Peyer's patch (tissue), 4 donors: ENCODE measurements around the gene MEG3.

Source experiments
- POLR2A ChIP-seq, 2 donors: fragments of 450-650 bp; IDR thresholded peaks; one replicate each; pipeline ENCODE4 v1.5.1; 2017; ENCODE audit warnings: antibody characterized with exemption in 2 of 2, mild to moderate bottlenecking in 2 of 2, moderate library complexity in 2 of 2
- TF ChIP-seq, protein P1 (sequence below), 6 experiments: fragments of 450-650 bp in 4 of 6; fragments of 200-600 bp in 2 of 6; sonication (generic) in 1 of 6; IDR thresholded peaks; one replicate each; pipeline ENCODE4 v1.5.1; 2017 to 2019; ENCODE audit warnings: antibody characterized with exemption in 6 of 6, mild to moderate bottlenecking in 3 of 6, moderate library complexity in 1 of 6

DNA sequence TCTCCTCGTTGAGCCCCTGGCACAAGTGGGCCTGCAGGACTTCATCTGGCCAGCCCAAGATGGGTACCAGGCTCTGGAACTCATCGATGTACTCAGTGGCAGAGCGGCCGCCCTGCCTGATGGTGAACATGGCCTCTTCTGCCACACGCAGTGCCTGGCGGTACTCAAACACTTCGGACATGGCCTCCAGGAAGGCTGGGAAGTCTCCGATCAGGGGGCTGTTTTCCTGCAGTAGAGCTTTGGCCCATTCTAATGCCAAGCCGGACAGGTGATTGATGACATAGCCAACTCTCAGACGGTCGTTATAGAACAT is 57.8 kb downstream of the MEG3 start:
- TF ChIP-seq, protein P1, sequence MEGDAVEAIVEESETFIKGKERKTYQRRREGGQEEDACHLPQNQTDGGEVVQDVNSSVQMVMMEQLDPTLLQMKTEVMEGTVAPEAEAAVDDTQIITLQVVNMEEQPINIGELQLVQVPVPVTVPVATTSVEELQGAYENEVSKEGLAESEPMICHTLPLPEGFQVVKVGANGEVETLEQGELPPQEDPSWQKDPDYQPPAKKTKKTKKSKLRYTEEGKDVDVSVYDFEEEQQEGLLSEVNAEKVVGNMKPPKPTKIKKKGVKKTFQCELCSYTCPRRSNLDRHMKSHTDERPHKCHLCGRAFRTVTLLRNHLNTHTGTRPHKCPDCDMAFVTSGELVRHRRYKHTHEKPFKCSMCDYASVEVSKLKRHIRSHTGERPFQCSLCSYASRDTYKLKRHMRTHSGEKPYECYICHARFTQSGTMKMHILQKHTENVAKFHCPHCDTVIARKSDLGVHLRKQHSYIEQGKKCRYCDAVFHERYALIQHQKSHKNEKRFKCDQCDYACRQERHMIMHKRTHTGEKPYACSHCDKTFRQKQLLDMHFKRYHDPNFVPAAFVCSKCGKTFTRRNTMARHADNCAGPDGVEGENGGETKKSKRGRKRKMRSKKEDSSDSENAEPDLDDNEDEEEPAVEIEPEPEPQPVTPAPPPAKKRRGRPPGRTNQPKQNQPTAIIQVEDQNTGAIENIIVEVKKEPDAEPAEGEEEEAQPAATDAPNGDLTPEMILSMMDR (IDR thresholded peaks at IDR 0.05), result no peak
- TF ChIP-seq POLR2A (IDR thresholded peaks at IDR 0.05), result no peak
